K562 treated with DMSO at 1 percent for 12 hours (cell line): ENCODE measurements around the gene DOC2A. TPM values are rescaled to one million over a fixed set of nuclear protein-coding genes. Genes with fewer than 3 reads are reported as not detected.

Source experiments
- total RNA-seq: library from RNA; unstranded; fragments of 300-600 nt; gene quantifications from 2 replicates; pipeline ENCODE4 v1.2.3, GENCODE V29; 2022; ENCODE audit not compliant: insufficient read depth

DOC2A gene
- total RNA-seq, result 0.99 and 2.0 TPM in 2 replicates

DNA sequence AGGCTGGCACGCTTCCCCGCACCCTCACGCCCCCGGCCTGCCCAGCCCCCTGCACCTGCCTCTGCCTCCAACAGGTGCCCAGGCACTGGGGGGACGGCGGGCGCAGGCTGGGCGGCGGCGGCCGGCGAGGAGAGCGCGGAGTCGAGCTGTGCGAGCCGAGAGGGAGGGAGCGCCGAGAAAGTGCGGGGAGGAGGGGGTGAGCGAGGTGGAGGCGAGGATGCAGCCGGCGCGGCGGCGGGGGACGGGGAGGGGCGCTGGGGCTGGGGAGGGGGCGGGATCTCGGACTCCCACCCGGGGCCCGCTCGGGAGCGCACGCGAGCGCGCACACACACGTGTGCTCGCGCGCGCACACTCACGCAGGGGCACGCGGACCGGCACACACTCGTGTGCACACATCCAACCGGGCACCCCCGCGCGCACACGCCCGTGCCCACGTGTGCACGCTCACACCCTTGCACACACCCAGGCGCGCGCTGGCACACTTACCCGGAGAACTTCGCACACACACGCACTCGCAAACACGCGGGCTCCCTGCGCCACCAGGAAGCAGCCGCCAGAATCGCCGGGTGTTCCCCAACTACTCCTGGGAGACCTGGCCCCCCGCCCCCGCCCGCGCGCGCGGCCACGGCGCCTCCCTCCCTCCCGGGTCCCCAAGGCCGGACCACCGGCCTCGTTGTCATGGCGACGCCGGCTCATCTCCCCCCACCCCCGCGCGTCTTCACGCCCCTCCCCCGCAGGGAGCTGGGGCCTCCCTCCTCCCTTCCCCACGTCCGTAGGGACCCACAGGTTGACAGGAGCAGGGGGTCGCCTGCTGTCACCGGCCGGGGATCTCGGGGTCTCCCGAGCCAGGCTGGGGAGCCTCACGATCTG is at the start of gene DOC2A:
TSS of gene DOC2A (minus strand) at position 184 of the 870 bp plus-strand sequence. CDS start 805 bp downstream, outside the sequence.

DNA sequence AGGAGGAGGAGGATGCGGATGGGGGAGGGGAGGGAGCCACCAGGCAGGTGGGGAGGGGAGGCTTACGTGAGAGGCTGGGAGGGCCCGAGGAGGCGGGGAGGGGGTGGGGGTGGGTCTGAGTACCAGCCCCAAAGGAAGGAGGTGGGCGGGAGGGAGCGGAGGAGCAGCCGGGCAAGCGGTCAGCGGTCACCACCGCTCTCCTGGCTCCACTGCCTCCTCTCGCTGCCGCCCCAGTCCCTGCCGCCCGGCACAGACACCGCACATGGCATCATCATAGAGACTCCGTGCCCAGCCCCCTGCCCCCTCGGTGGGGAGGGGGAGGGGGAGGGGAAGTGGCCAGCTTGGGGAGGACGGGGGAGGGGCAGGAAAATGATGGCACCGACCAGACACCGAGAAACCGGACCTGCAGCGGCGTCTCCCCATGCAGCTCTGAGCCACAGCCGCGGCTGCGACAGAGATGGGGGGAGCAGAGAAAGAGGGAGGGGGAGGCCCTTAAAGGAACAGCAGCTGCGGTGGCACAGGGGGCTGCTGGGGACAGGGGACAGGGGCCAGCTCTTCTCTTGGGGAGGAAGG is 20.1 kb upstream of the DOC2A start, which contains the start of gene TLCD3B:
TSS of gene TLCD3B (minus strand) at position 431 of the 573 bp plus-strand sequence. CDS start 744 bp downstream, outside the sequence.

DNA sequence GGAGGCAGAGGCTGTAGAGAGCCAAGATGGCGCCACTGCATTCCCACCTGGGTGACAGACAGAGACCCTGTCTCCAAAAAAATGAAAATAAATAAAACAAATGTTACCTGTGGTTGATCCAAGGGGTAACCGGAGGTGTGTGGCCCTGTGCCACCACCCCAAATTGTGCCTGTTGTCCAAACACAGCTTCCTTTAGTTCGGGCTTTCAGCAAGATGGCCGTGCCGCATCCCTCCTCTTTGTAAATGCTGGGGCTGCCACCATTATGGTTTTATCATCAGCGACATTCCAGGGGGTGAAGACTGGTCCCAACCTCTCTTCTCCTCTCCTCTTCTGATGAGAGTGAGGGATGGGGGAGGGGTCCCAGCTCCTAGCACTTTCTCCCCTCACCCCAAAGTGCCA is 12.1 kb upstream of the DOC2A start, which contains the start of gene C16orf92:
TSS of gene C16orf92 (plus strand) at position 312 of the 400 bp plus-strand sequence. CDS start 143 bp downstream, outside the sequence.

DNA sequence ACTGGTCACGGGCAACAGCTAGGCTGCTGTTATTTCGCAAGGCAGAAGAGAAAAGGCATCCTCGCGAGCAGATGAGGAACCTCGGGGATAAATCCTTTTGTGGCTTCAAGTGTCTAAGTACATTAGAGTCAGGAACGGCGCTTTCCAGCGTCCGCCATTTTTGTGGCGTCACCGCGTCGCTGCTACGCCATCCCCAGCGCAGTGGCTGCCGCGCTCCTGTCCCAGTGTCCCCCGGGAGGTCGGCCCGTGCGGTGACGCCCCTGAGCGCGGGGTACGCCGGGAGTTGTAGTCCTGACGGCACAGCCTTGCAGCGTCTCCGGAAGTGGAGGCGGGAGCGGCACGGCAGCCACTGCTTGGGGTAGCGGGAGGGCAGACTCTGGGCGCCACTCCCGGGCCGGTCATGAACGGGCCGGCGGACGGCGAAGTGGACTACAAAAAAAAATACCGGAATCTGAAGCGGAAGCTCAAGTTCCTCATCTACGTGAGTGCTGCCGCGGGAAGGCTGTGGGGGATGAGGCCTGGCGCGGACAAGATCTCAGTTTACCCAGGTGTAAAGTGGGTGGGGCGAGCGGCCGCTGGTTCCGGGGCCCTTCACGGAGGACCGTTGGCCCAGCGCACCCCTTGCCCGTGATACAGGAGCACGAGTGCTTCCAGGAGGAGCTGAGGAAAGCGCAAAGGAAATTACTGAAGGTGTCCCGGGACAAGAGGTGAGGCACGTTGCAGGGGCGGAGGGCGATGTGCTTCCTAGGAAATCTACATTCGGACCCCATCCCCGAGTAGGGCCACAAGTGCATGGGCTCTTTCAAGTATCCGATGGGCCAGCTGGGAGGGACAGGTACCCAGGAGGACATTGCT is 14.7 kb downstream of the DOC2A start, which contains the start of gene INO80E:
TSS of gene INO80E (plus strand) at position 331 of the 855 bp plus-strand sequence. CDS start at position 401, 70 bp downstream.

DNA sequence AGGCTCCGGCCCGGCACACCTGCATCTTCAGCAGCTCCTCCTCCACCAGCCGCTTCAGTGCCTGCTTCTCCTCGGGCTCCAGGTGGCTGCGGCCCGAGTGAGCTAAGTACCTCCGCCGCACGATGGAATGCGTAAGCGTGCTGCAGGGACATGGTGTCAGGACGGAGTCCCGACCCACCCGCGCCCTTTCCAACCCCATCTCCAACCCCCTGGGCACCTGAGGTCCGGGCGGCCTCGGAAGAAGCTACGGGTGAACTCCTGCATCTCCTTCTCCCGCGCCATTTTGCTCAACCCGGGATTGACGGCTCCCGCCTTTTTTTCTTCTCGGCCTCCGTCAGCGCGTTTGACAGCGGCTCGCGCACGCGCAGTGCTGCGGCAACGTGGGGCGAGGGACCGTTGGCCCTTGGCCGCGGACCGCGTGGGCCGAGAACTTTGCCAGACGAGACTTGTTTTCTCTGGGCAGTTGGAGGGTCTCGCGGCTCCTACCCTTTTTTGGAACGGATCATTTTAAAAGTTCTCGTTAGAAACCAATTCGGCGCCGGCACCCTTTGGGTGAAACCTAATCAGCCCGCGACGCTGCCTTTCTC is 15.4 kb downstream of the DOC2A start, which contains the start of gene HIRIP3:
TSS of gene HIRIP3 (minus strand) at position 294 of the 587 bp plus-strand sequence. CDS start at position 282, 12 bp downstream.

DNA sequence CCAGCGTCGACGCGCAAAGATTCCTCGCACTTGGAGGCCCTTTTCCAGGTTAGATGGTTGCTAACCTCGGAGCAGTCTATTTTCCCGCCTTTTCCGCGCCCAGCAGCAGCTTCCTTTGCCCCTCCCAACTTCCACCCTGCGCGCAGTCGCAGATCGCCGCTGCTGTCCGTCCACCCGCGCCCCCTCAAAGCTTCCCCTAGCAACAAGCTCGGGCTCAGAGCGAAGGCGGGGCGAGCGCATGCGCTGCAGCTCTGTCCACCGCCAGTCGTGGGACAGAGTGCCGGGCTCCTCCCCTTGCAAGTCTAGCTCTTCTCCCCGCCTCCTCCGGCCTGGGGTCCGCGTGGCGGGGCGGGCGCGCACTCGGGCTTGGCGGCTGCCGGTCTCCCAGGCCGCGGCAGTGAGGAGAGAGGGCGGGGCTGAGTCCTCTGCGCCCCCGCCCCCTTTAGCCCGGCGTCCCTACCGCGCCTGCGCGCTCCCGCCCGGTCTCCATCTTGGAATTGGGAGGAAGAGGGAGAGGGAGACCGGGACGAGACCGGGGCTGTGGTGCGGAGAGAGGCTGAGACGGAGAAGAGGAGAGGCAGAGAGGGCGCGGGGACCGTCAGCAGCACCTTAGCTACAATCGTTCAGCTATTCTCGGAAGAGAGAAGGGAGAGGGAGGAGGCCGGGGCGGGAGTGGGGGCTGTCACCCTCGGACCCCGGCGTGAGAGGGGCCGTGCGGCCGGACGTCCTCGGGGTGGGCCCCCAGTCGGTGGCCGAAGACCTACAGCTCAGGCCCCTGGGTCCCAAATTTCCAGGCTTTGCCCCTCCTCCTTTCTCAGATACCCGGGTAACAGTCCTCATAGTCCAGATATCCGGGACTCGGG is 37.2 kb downstream of the DOC2A start, which contains the start of gene TAOK2:
TSS of gene TAOK2 (plus strand) at position 485 of the 863 bp plus-strand sequence. CDS start 3,905 bp downstream, outside the sequence.

DNA sequence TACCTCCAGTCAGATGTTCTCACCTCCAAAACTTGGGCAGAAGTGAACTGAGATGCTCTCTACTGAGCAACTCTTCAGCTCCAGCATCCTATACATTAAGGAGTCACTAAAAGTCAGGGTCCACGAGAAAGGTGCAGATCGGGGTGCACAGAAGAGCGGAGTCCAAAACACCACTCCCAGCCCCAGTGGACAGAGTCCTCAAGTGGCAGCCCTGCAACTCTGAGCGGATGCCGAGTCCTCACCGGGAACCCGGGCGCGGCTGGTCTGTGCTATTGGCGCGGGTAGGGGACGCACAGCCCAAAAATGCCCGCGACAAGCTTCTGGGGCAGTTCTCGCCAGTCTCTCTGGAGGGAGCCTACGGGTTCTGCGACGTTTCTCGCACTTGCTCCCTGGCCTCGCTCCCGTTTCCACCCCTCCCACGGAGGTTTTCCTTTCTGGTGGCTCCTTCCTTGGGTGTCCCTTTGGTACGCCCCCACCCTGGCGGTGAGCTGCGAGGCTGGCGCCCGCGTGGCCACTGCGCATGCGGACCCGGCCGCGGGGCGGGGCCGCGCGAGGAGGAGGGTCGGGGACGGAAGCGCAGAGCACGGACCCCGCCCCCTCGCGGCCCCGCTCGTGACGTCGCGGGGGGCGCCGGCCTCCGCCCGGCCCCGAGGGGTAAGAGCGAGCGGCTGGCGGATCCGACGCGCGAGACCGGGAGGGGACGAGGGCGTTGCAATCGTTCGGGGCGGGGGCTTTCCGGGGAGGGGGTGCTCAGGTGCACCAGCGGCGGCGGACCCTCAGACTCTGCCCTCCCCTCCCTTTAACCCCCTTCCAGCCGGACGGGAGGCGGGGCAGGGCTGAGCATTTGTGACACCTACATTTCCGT is 49.1 kb downstream of the DOC2A start, which contains the start of gene TMEM219:
TSS of gene TMEM219 (plus strand) at position 601 of the 865 bp plus-strand sequence. CDS start 1,065 bp downstream, outside the sequence.

Other genes starting within 250 kb of the DOC2A start
- not detected in 2 replicates for gene ZG16, start 232.8 kb downstream of the DOC2A start, total RNA-seq
- gene KIF22, start 220.3 kb downstream of the DOC2A start, total RNA-seq, result 116 and 135 TPM in 2 replicates
- gene MAZ, start 204.5 kb downstream of the DOC2A start, total RNA-seq, result 261 and 270 TPM in 2 replicates
- gene PRRT2, start 198.8 kb downstream of the DOC2A start, total RNA-seq, result 0.38 and 1.3 TPM in 2 replicates
- 36.1 and 48.1 TPM in 2 replicates for gene PAGR1, start 194.9 kb downstream of the DOC2A start, total RNA-seq
- gene MVP, start 190.6 kb downstream of the DOC2A start, total RNA-seq, result 4.6 TPM in 2 replicates
- gene CDIPT, start 147.8 kb downstream of the DOC2A start, total RNA-seq, result 87.8 and 89.1 TPM in 2 replicates
- 2.8 and 3.6 TPM in 2 replicates for gene SEZ6L2, start 111.5 kb downstream of the DOC2A start, total RNA-seq
- not detected in 2 replicates for gene ASPHD1, start 110.5 kb downstream of the DOC2A start, total RNA-seq
- gene KCTD13, start 84.8 kb downstream of the DOC2A start, total RNA-seq, result 27.1 and 44.6 TPM in 2 replicates
- gene TMEM219, start 48.9 kb downstream of the DOC2A start, total RNA-seq, result 166 and 188 TPM in 2 replicates
- gene TAOK2, start 37.2 kb downstream of the DOC2A start, total RNA-seq, result 38.3 and 60.9 TPM in 2 replicates
- gene HIRIP3, start 15.4 kb downstream of the DOC2A start, total RNA-seq, result 23.6 and 28.9 TPM in 2 replicates
- 95.4 and 119 TPM in 2 replicates for gene INO80E, start 14.8 kb downstream of the DOC2A start, total RNA-seq
- gene C16orf92, start 12.2 kb upstream of the DOC2A start, total RNA-seq, result not detected in 2 replicates
- gene TLCD3B, start 20.2 kb upstream of the DOC2A start, total RNA-seq, result 0.61 and 1.6 TPM in 2 replicates
- 2,121 and 2,279 TPM in 2 replicates for gene ALDOA, start 54.7 kb upstream of the DOC2A start, total RNA-seq
- 260 and 325 TPM in 2 replicates for gene PPP4C, start 65.0 kb upstream of the DOC2A start, total RNA-seq
- 0.48 TPM in 1 of 2 replicates, not detected in the other for gene TBX6, start 80.9 kb upstream of the DOC2A start, total RNA-seq
- gene YPEL3, start 85.2 kb upstream of the DOC2A start, total RNA-seq, result 75.6 and 79.1 TPM in 2 replicates
- 1.3 and 1.9 TPM in 2 replicates for gene GDPD3, start 102.5 kb upstream of the DOC2A start, total RNA-seq
- gene MAPK3, start 112.2 kb upstream of the DOC2A start, total RNA-seq, result 50.2 and 62.3 TPM in 2 replicates
- gene CORO1A, start 172.6 kb upstream of the DOC2A start, total RNA-seq, result 37.8 and 46.1 TPM in 2 replicates
- 14.8 and 43.1 TPM in 2 replicates for gene BOLA2B, start 182.6 kb upstream of the DOC2A start, total RNA-seq
- gene SLX1A, start 182.8 kb upstream of the DOC2A start, total RNA-seq, result 45.5 and 56.0 TPM in 2 replicates
- gene SULT1A3, start 188.2 kb upstream of the DOC2A start, total RNA-seq, result 2.1 and 5.5 TPM in 2 replicates
- 1.3 TPM in 1 of 2 replicates, not detected in the other for gene NPIPB13, start 237.5 kb upstream of the DOC2A start, total RNA-seq